Activated naive CD4-positive, alpha-beta T cell treated with anti-CD3 and anti-CD28 coated beads, Interleukin-2, amount 50 U/mL, for 72 hours (primary cell): ENCODE measurements around the gene OGFOD3. TPM values are rescaled to one million over a fixed set of nuclear protein-coding genes. Genes with fewer than 3 reads are reported as not detected.
A peak's percentile ranks its signal among the peaks of the same experiment; 100 is the strongest.
"Not testable (repeated sequence)": the region's sequence is repeated elsewhere in the genome, so short reads cannot be mapped to it uniquely, and the experiment has no call there.

Experiments
- ATAC-seq, 2 donors: fragments of 150-1000 bp; cut with Tn5 transposase; 2 replicates each; pipeline ENCODE4 v1.10.0; 2021; ENCODE audit warnings: mild to moderate bottlenecking in 2 of 2, moderate library complexity in 2 of 2
- DNase-seq, 2 donors: peaks; one replicate each; pipeline ENCODE4 v3.0.0; 2021 to 2022; ENCODE audit warnings: low spot score in 2 of 2
- H3K27ac Mint-ChIP-seq, 2 donors: one replicate each; pipeline ENCODE4 v1.8.0; 2022; ENCODE audit warnings: mild to moderate bottlenecking in 2 of 2, mixed read lengths in 2 of 2
- H3K36me3 Mint-ChIP-seq, 2 donors: one replicate each; pipeline ENCODE4 v1.8.0; 2022; ENCODE audit warnings: mixed read lengths in 2 of 2
- H3K9me3 Mint-ChIP-seq, 2 donors: one replicate each; pipeline ENCODE4 v1.8.0; 2022; ENCODE audit warnings: mixed read lengths in 2 of 2
- total RNA-seq, 2 donors: library from RNA; stranded (reverse); gene quantifications; one replicate each; pipeline ENCODE4 v1.2.3, GENCODE V29; 2022

The OGFOD3 gene
- total RNA-seq, 2 donors from 2014 or later = 16.8 to 23.5 TPM

DNA sequence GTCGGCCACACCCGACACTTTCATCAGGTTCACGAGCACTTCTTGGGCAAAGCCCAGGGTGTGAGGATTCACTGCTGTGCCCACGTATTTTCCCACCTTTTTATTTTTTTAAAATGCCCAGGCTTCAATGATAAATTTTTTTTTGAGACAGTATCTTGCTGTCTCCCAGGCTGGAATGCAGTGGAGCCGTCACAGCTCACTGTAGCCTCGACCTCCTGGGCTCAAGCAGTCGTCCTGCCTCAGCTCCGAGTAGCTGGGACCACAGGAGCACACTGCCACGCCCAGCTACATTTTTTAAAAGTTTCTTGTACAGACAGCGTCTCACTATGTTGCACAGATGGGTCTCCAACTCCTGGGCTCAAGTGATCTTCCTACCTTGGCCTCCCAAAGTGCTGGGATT is 29.0 kb downstream of the OGFOD3 start:
- DNase-seq = no peak
- H3K36me3 Mint-ChIP-seq = no peaks in the 10 kb centered on the region
- no peak for ATAC-seq
- H3K9me3 Mint-ChIP-seq = no peaks in the 10 kb centered on the region
- no peak overlapping the region for H3K27ac Mint-ChIP-seq

GRCh38 chr17:82388922-82389283 is 29.5 kb downstream of the OGFOD3 start:
- DNase-seq (no peak), ATAC-seq (no peak)
- Mint-ChIP-seq H3K9me3 (no peaks in the 10 kb centered on the region), H3K27ac (no peak overlapping the region), H3K36me3 (no peaks in the 10 kb centered on the region)

GRCh38 chr17:82388223-82388921 is 30.0 kb downstream of the OGFOD3 start:
- ATAC-seq = no peak
- no peak overlapping the region for H3K27ac Mint-ChIP-seq
- H3K9me3 Mint-ChIP-seq = no peaks in the 10 kb centered on the region
- DNase-seq = no peak
- no peaks in the 10 kb centered on the region for H3K36me3 Mint-ChIP-seq

DNA sequence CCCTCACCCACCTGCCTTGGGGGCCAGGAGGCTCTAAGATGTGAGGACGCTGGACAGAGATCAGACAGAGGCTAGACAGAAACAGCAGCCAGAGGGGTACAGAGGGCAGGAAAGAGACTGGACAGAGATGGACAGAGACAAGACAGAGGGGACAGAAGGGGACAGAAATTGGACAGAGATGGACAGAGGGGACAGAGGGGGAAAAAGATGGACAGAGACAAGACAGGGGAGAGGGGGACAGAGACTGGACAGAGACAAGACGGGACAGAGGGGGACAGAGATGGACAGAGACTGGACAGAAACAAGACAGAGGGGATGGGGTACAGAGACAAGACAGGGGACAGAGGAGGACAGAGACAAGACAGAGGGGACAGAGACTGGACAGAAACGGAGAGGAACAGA is 30.7 kb downstream of the OGFOD3 start:
- H3K36me3 Mint-ChIP-seq = no peaks in the 10 kb centered on the region
- no peak for DNase-seq
- ATAC-seq = no peak
- no peak overlapping the region for H3K27ac Mint-ChIP-seq
- H3K9me3 Mint-ChIP-seq = no peaks in the 10 kb centered on the region

GRCh38 chr17:82386881-82387704 is 31.3 kb downstream of the OGFOD3 start:
- no peak overlapping the region for H3K27ac Mint-ChIP-seq
- no peaks in the 10 kb centered on the region for H3K36me3 Mint-ChIP-seq
- H3K9me3 Mint-ChIP-seq = no peaks in the 10 kb centered on the region
- no peak for DNase-seq
- no peak for ATAC-seq

GRCh38 chr17:82386255-82386831 is 32.0 kb downstream of the OGFOD3 start:
- Mint-ChIP-seq H3K9me3 (no peaks in the 10 kb centered on the region), H3K27ac (no peak overlapping the region), H3K36me3 (no peaks in the 10 kb centered on the region)
- ATAC-seq (no peak), DNase-seq (no peak)

DNA sequence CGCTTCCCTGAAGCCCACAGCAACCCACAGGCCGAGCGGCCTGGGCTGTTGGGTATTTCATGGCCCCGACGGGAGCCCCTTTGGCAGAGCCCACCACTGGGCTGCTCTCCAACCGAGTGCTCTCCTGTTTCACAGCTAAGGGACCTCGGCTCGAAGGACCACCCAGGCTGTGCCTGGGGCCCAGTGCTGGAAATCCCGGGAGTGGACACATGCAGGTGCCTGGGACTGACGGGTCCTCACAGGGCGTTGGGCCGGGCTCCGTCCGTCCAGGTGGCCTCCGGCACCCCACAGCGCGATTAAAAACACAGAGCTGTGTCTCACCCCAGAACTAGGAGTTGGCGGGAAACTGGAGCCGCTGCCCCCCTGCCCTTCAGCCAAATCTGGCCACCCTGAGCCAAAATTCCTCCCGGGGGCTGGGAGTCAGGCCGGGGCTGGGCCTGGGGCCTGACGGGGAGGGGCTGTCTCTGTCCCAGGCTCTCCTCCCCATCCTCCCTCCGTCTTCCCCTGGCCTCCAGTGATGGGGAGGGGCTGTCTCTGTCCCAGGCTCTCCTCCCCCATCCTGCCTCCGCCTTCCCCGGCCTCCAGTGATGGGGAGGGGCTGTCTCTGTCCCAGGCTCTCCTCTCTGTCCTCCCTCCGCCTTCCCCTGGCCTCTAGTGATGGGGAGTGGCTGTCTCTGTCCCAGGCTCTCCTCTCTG is 32.7 kb downstream of the OGFOD3 start:
- ATAC-seq (no peak), DNase-seq (no peak)
- Mint-ChIP-seq H3K36me3 (no peaks in the 10 kb centered on the region), H3K9me3 (no peaks in the 10 kb centered on the region), H3K27ac (no peak overlapping the region)

- Mint-ChIP-seq H3K36me3 (no peaks in the 10 kb centered on the region), H3K27ac (no peak overlapping the region), H3K9me3 (no peaks in the 10 kb centered on the region)
- ATAC-seq = no peak
- no peak for DNase-seq
Observed at GRCh38 chr17:82384730-82385481, 33.5 kb downstream of the OGFOD3 start.

- Mint-ChIP-seq H3K27ac (no peak overlapping the region), H3K36me3 (no peaks in the 10 kb centered on the region), H3K9me3 (no peaks in the 10 kb centered on the region)
- DNase-seq (no peak), ATAC-seq (no peak)
Observed at GRCh38 chr17:82384051-82384729, 34.2 kb downstream of the OGFOD3 start.

- Mint-ChIP-seq H3K36me3 (no peaks in the 10 kb centered on the region), H3K9me3 (no peaks in the 10 kb centered on the region), H3K27ac (no peak overlapping the region)
- no peak for ATAC-seq
- DNase-seq = no peak
Observed at GRCh38 chr17:82383411-82383810, 35.0 kb downstream of the OGFOD3 start.

GRCh38 chr17:82382933-82383255 is 35.5 kb downstream of the OGFOD3 start:
- no peaks in the 10 kb centered on the region for H3K9me3 Mint-ChIP-seq

DNA sequence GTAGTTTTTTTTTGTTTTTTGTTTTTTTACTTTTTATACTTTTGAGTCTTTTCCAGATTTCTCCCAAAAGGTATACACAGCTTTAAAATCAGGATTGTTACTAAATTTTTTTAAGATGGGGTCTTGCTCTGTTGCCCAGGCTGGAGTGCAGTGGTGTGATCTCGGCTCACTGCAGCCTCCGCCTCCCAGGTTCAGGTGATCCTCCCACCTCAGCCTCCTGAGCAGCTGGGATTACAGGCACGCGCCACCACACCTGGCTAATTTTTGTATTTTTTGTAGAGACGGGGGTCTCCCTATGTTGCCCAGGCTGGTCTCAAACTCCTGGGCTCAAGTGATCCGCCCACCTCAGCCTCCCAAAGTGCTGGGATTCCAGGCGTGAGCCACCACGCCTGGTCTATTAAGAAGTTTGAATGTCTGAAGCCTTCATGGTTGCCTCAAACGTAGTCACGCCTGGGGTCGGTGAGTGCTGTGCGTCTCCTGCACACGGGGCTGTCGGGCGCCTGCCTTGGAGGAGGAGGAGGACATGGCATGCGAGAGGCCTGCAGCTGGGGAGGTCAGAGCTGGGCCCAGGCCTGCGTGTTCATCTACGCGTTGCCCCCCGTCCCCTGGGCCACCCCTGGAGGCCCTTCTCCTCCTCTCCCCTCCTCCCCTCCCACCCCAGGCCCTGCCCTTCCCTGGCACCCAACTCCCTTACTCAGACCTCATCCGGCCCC is 36.0 kb downstream of the OGFOD3 start:
- H3K27ac Mint-ChIP-seq, DNase-seq, ATAC-seq, H3K9me3 Mint-ChIP-seq, H3K36me3 Mint-ChIP-seq: not testable (repeated sequence)

More at GRCh38 chr17:82382933-82383255, 35.5 kb downstream of the OGFOD3 start:
- ATAC-seq (no peak), DNase-seq (no peak)
- Mint-ChIP-seq H3K27ac (no peak overlapping the region), H3K36me3 (no peaks in the 10 kb centered on the region)

GRCh38 chr17:82381703-82382009 is 36.7 kb downstream of the OGFOD3 start:
- DNase-seq, ATAC-seq, H3K9me3 Mint-ChIP-seq, H3K27ac Mint-ChIP-seq, H3K36me3 Mint-ChIP-seq: not testable (repeated sequence)

DNA sequence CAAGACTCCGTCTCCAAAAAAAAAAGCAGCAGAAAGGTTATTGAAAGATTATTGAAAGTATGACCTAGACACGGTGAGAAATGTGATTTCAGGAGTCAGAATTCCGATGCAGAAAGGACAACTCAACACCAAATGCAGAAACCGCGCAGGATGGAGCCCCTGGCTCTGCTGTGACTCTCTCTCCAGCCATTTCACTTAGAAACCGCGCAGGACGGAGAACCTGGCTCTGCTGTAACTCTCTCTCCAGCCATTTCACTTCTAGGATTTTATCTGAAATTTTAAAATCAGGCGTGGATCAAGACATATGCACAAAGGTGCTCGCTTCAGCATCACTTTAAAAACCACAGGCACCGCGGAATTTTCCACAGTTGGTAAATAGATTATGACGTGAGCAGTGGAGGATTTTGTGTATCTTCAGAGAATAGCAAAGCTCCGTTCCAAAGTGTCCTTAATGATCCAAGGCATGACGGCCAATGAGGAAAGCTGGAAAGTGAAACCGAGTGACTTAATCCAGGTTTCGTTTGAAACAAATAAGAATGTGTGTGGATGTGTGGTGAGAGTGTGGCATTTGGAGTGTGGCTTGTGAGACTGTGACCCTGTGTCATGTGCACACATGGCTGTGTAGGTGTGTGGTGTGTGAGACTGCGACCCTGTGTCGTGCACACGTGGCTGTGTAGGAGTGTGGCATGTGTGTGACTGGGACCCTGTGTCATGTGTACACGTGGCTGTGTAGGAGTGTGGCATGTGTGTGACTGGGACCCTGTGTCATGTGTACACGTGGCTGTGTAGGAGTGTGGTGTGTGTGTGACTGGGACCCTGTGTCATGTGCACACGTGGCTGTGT is 37.3 kb downstream of the OGFOD3 start:
- ATAC-seq = peak in 1 of 2 donors; percentile 27
- no peak overlapping the region for H3K27ac Mint-ChIP-seq
- H3K9me3 Mint-ChIP-seq = no peaks in the 10 kb centered on the region

GRCh38 chr17:82378741-82379021 is 39.7 kb downstream of the OGFOD3 start:
- ATAC-seq (no peak), DNase-seq (no peak)
- H3K36me3 Mint-ChIP-seq = no peaks in the 10 kb centered on the region
- no peak overlapping the region for H3K27ac Mint-ChIP-seq
- H3K9me3 Mint-ChIP-seq = no peaks in the 10 kb centered on the region

More for the DNA sequence above, 37.3 kb downstream of the OGFOD3 start:
- H3K36me3 Mint-ChIP-seq = no peaks in the 10 kb centered on the region
- DNase-seq = no peak
